ENCODE data around the gene GPR141.

The GPR141 gene

GRCh38 chr7:37663693-37664092 lies 19.9 kb upstream of the GPR141 start:
- Histone ChIP-seq H3K9ac (ENCODE audit: low read length in 5 of 5) (no peak overlapping the region), H3K9me3 (ENCODE audit: control insufficient read depth in 5 of 5, low read length in 5 of 5) (no peaks in the 10 kb centered on the region), H3K27me3 (ENCODE audit: control insufficient read depth in 5 of 5, insufficient read depth in 4 of 5, low read length in 5 of 5) (peaks cover 0 to 2% (median 0%) of the 10 kb centered on the region in 5 donors), H3K27ac (ENCODE audit: low read depth, low read length) (no peak overlapping the region), H3K4me3 (ENCODE audit: low read depth in 1 of 5, low read length in 5 of 5) (no peak overlapping the region), H3K4me1 (ENCODE audit: control insufficient read depth in 5 of 5, insufficient read depth in 5 of 5, low read length in 5 of 5) (no peaks in the 10 kb centered on the region), H3K36me3 (ENCODE audit: control insufficient read depth in 5 of 5, insufficient read depth in 5 of 5, low read length in 5 of 5) (no peaks in the 10 kb centered on the region)

- Histone ChIP-seq H3K9ac (ENCODE audit: low read length in 5 of 5) (no peak overlapping the region), H3K4me3 (ENCODE audit: low read depth in 1 of 5, low read length in 5 of 5) (no peak overlapping the region), H3K27me3 (ENCODE audit: control insufficient read depth in 5 of 5, insufficient read depth in 4 of 5, low read length in 5 of 5) (peaks cover 0 to 2% (median 0%) of the 10 kb centered on the region in 5 donors), H3K36me3 (ENCODE audit: control insufficient read depth in 5 of 5, insufficient read depth in 5 of 5, low read length in 5 of 5) (no peaks in the 10 kb centered on the region), H3K9me3 (ENCODE audit: control insufficient read depth in 5 of 5, low read length in 5 of 5) (no peaks in the 10 kb centered on the region), H3K4me1 (ENCODE audit: control insufficient read depth in 5 of 5, insufficient read depth in 5 of 5, low read length in 5 of 5) (no peaks in the 10 kb centered on the region), H3K27ac (ENCODE audit: low read depth, low read length) (no peak overlapping the region)
Measured at GRCh38 chr7:37665352-37666022, 18.1 kb upstream of the GPR141 start.

- H3K4me3 ChIP-seq (ENCODE audit: low read depth in 1 of 5, low read length in 5 of 5), result no peak overlapping the region
- no peaks in the 10 kb centered on the region for H3K36me3 ChIP-seq (ENCODE audit: control insufficient read depth in 5 of 5, insufficient read depth in 5 of 5, low read length in 5 of 5)
- H3K27me3 ChIP-seq (ENCODE audit: control insufficient read depth in 5 of 5, insufficient read depth in 4 of 5, low read length in 5 of 5), result peaks cover 0 to 2% (median 0%) of the 10 kb centered on the region in 5 donors
- no peaks in the 10 kb centered on the region for H3K4me1 ChIP-seq (ENCODE audit: control insufficient read depth in 5 of 5, insufficient read depth in 5 of 5, low read length in 5 of 5)
- H3K9ac ChIP-seq (ENCODE audit: low read length in 5 of 5), result no peak overlapping the region
- no peak overlapping the region for H3K27ac ChIP-seq (ENCODE audit: low read depth, low read length)
- no peaks in the 10 kb centered on the region for H3K9me3 ChIP-seq (ENCODE audit: control insufficient read depth in 5 of 5, low read length in 5 of 5)
Measured at GRCh38 chr7:37666026-37666799, 17.4 kb upstream of the GPR141 start.

DNA sequence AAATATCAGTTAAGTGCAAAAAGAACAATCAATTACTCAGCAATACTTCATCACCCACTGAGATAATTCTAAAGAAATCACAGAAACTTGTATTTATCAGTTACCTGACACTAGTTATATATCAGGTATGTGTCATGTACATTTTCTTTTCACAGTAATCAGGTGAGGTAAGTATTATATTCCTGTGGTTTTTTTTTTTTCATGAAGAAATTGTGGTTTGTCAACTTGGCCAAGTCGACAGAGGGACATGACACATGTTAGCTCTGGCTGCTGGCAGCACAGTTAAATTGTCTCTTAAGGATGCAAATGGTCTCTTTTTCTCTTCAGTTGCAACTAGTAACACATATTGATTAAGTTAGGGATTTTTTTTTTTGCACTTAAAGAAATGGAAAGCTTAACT lies 13.7 kb upstream of the GPR141 start:
- Histone ChIP-seq H3K36me3 (ENCODE audit: control insufficient read depth in 5 of 5, insufficient read depth in 5 of 5, low read length in 5 of 5) (no peaks in the 10 kb centered on the region), H3K27me3 (ENCODE audit: control insufficient read depth in 5 of 5, insufficient read depth in 4 of 5, low read length in 5 of 5) (peaks cover 0 to under 1% (median 0%) of the 10 kb centered on the region in 5 donors)

DNA sequence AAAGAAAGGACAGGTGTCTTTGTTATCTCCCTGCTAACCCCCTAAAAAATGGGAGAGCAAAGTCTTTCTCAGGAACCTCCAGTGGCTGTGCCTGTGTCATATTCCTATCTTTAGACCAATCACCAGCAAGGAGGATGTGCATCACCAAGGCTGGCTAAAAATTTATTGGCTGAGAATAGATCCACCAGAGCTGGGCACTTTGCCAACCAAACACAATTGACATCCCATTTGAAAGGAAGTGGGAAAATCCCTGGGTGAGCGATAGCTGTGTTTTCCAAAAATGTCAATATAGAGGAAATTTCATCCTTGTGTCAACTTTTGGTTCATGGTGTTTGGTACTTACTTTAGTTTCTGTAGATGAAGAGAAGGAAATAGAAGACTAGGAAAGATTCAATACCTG lies 13.1 kb upstream of the GPR141 start:
- no peak overlapping the region for H3K27ac ChIP-seq (ENCODE audit: low read depth, low read length)
- H3K9me3 ChIP-seq (ENCODE audit: control insufficient read depth in 5 of 5, low read length in 5 of 5), result no peaks in the 10 kb centered on the region
- no peaks in the 10 kb centered on the region for H3K4me1 ChIP-seq (ENCODE audit: control insufficient read depth in 5 of 5, insufficient read depth in 5 of 5, low read length in 5 of 5)
- H3K4me3 ChIP-seq (ENCODE audit: low read depth in 1 of 5, low read length in 5 of 5), result no peak overlapping the region
- H3K27me3 ChIP-seq (ENCODE audit: control insufficient read depth in 5 of 5, insufficient read depth in 4 of 5, low read length in 5 of 5), result no peaks in the 10 kb centered on the region
- no peaks in the 10 kb centered on the region for H3K36me3 ChIP-seq (ENCODE audit: control insufficient read depth in 5 of 5, insufficient read depth in 5 of 5, low read length in 5 of 5)
- no peak overlapping the region for H3K9ac ChIP-seq (ENCODE audit: low read length in 5 of 5)

More for the DNA sequence above, 13.7 kb upstream of the GPR141 start:
- no peaks in the 10 kb centered on the region for H3K9me3 ChIP-seq (ENCODE audit: control insufficient read depth in 5 of 5, low read length in 5 of 5)
- no peaks in the 10 kb centered on the region for H3K4me1 ChIP-seq (ENCODE audit: control insufficient read depth in 5 of 5, insufficient read depth in 5 of 5, low read length in 5 of 5)
- H3K27ac ChIP-seq (ENCODE audit: low read depth, low read length), result no peak overlapping the region
- H3K4me3 ChIP-seq (ENCODE audit: low read depth in 1 of 5, low read length in 5 of 5), result no peak overlapping the region
- H3K9ac ChIP-seq (ENCODE audit: low read length in 5 of 5), result no peak overlapping the region

- Histone ChIP-seq H3K36me3 (ENCODE audit: control insufficient read depth in 5 of 5, insufficient read depth in 5 of 5, low read length in 5 of 5) (no peaks in the 10 kb centered on the region), H3K27ac (ENCODE audit: low read depth, low read length) (no peak overlapping the region), H3K27me3 (ENCODE audit: control insufficient read depth in 5 of 5, insufficient read depth in 4 of 5, low read length in 5 of 5) (no peaks in the 10 kb centered on the region), H3K4me3 (ENCODE audit: low read depth in 1 of 5, low read length in 5 of 5) (no peak overlapping the region), H3K9me3 (ENCODE audit: control insufficient read depth in 5 of 5, low read length in 5 of 5) (no peaks in the 10 kb centered on the region), H3K9ac (ENCODE audit: low read length in 5 of 5) (no peak overlapping the region), H3K4me1 (ENCODE audit: control insufficient read depth in 5 of 5, insufficient read depth in 5 of 5, low read length in 5 of 5) (no peaks in the 10 kb centered on the region)
Measured at GRCh38 chr7:37671876-37672275, 11.7 kb upstream of the GPR141 start.

DNA sequence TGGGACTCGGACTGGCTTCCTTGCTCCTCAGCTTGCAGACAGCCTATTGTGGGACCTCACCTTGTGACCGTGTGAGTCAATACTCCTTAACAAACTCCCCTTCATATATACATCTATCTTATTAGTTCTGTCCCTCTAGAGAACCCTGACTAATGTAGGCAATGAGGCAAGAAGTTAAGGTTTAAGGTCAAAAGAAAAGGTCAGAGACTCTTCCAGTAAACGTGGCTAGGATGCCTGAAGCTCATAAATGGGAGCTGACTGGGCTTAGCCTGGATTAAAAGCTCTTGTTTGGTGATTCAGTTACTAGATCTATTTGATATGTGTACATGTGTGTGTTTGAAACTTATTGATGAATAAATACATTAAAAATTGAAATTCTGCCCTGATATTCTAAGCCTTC lies 10.6 kb upstream of the GPR141 start:
- H3K27me3 ChIP-seq (ENCODE audit: control insufficient read depth in 5 of 5, insufficient read depth in 4 of 5, low read length in 5 of 5), result no peaks in the 10 kb centered on the region
- H3K9ac ChIP-seq (ENCODE audit: low read length in 5 of 5), result no peak overlapping the region
- H3K36me3 ChIP-seq (ENCODE audit: control insufficient read depth in 5 of 5, insufficient read depth in 5 of 5, low read length in 5 of 5), result no peaks in the 10 kb centered on the region
- no peak overlapping the region for H3K4me3 ChIP-seq (ENCODE audit: low read depth in 1 of 5, low read length in 5 of 5)
- H3K27ac ChIP-seq (ENCODE audit: low read depth, low read length), result no peak overlapping the region
- H3K9me3 ChIP-seq (ENCODE audit: control insufficient read depth in 5 of 5, low read length in 5 of 5), result no peaks in the 10 kb centered on the region
- H3K4me1 ChIP-seq (ENCODE audit: control insufficient read depth in 5 of 5, insufficient read depth in 5 of 5, low read length in 5 of 5), result no peaks in the 10 kb centered on the region

DNA sequence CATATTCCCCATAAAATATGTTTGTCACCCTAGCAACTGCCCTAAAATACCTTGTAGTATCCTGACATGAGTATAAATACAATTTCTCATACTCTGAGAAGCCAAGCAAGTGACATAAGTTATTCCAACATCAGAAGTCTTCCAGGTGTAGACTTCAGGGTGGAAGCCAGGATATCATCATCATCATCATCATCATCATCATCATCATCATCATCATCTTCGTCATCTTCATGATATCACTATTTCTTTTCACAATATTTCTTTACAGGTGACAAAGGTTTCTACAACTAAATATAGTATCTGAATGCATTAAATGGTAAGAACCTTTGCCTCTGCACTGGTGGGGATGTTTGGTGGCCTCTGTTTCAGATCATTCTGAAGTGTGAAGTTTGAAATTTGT lies 10.0 kb upstream of the GPR141 start:
- no peak overlapping the region for H3K9ac ChIP-seq (ENCODE audit: low read length in 5 of 5)
- no peaks in the 10 kb centered on the region for H3K27me3 ChIP-seq (ENCODE audit: control insufficient read depth in 5 of 5, insufficient read depth in 4 of 5, low read length in 5 of 5)

DNA sequence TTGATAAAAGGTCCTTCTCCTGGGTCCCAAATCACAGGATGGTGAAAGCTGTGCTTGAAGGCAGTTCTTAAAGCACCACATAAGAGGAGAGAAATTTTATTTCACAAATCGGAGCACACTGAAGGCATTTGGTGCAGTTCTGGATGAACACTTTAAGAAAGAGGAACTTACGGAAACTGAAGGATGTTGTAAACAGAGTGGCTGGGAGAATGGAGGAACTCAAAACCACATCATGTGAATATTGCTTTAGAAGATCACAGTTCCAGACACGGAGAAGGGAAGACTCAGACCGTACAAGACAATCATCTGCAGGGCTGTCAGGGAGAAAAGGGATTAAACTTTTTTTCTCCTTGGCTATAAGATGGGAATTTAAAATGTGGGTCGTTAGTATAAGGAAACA lies 9.0 kb upstream of the GPR141 start:
- Histone ChIP-seq H3K36me3 (ENCODE audit: control insufficient read depth in 5 of 5, insufficient read depth in 5 of 5, low read length in 5 of 5) (no peaks in the 10 kb centered on the region), H3K9ac (ENCODE audit: low read length in 5 of 5) (no peak overlapping the region), H3K9me3 (ENCODE audit: control insufficient read depth in 5 of 5, low read length in 5 of 5) (no peaks in the 10 kb centered on the region), H3K4me1 (ENCODE audit: control insufficient read depth in 5 of 5, insufficient read depth in 5 of 5, low read length in 5 of 5) (no peaks in the 10 kb centered on the region), H3K4me3 (ENCODE audit: low read depth in 1 of 5, low read length in 5 of 5) (no peak overlapping the region), H3K27me3 (ENCODE audit: control insufficient read depth in 5 of 5, insufficient read depth in 4 of 5, low read length in 5 of 5) (no peaks in the 10 kb centered on the region), H3K27ac (ENCODE audit: low read depth, low read length) (no peak overlapping the region)

More for the DNA sequence above, 10.0 kb upstream of the GPR141 start:
- H3K9me3 ChIP-seq (ENCODE audit: control insufficient read depth in 5 of 5, low read length in 5 of 5), result no peaks in the 10 kb centered on the region
- no peak overlapping the region for H3K4me3 ChIP-seq (ENCODE audit: low read depth in 1 of 5, low read length in 5 of 5)
- no peaks in the 10 kb centered on the region for H3K4me1 ChIP-seq (ENCODE audit: control insufficient read depth in 5 of 5, insufficient read depth in 5 of 5, low read length in 5 of 5)
- H3K27ac ChIP-seq (ENCODE audit: low read depth, low read length), result no peak overlapping the region
- no peaks in the 10 kb centered on the region for H3K36me3 ChIP-seq (ENCODE audit: control insufficient read depth in 5 of 5, insufficient read depth in 5 of 5, low read length in 5 of 5)

DNA sequence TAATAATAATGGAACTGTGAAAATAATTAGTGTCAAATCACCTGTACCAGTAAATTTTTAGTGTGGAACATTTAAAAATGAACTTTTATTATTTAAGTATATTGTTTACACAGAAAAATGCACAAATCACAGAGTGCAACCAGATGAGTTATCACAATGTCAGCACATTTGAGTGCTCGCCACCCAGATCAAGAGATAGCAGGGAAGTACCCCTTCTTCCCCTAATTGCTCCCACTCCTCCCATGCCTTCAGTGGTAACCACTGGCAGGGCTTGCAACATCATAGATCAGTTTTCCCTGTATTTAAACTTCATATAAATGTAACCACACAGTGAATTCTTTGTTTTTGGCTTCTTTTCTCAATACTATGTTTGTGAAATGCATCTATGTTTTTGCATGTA lies 7.8 kb upstream of the GPR141 start:
- H3K4me3 ChIP-seq (ENCODE audit: low read depth in 1 of 5, low read length in 5 of 5), result no peak overlapping the region
- no peak overlapping the region for H3K9ac ChIP-seq (ENCODE audit: low read length in 5 of 5)
- no peaks in the 10 kb centered on the region for H3K36me3 ChIP-seq (ENCODE audit: control insufficient read depth in 5 of 5, insufficient read depth in 5 of 5, low read length in 5 of 5)
- H3K27ac ChIP-seq (ENCODE audit: low read depth, low read length), result no peak overlapping the region
- H3K9me3 ChIP-seq (ENCODE audit: control insufficient read depth in 5 of 5, low read length in 5 of 5), result no peaks in the 10 kb centered on the region
- no peaks in the 10 kb centered on the region for H3K27me3 ChIP-seq (ENCODE audit: control insufficient read depth in 5 of 5, insufficient read depth in 4 of 5, low read length in 5 of 5)
- H3K4me1 ChIP-seq (ENCODE audit: control insufficient read depth in 5 of 5, insufficient read depth in 5 of 5, low read length in 5 of 5), result no peaks in the 10 kb centered on the region
